BLaER1 treated with 17β-estradiol and CSF1 and Interleukin-3, amounts not matched to agents 10 nM and 100 nM (cell line): ENCODE data around the gene SPOCD1.
A peak's percentile ranks its signal among the peaks of the same experiment; 100 is the strongest.

Experiments used
- H3K27ac ChIP-seq, 11 experiments: shearing (Covaris generic); formaldehyde crosslinking; 2 replicates each; pipeline ENCODE4 v1.8.1; 2022
- H3K27me3 ChIP-seq, 11 experiments: shearing (Covaris generic); formaldehyde crosslinking; 2 replicates each; pipeline ENCODE4 v1.8.1; 2022
- H3K36me3 ChIP-seq, 11 experiments: shearing (Covaris generic); formaldehyde crosslinking; 2 replicates each; pipeline ENCODE4 v1.8.1; 2022
- H3K4me1 ChIP-seq, 10 experiments: shearing (Covaris generic); formaldehyde crosslinking; 2 replicates each; pipeline ENCODE4 v1.8.1; 2022
- H3K4me2 ChIP-seq, 11 experiments: shearing (Covaris generic); formaldehyde crosslinking; 2 replicates each; pipeline ENCODE4 v1.8.1; 2022
- H3K4me3 ChIP-seq, 10 experiments: shearing (Covaris generic); formaldehyde crosslinking; 2 replicates each; pipeline ENCODE4 v1.8.1; 2022
- H3K9ac ChIP-seq, 11 experiments: shearing (Covaris generic); formaldehyde crosslinking; 2 replicates each; pipeline ENCODE4 v1.8.1; 2022
- H3K9me3 ChIP-seq, 11 experiments: shearing (Covaris generic); formaldehyde crosslinking; replicated peaks in 1 of 11; 2 replicates each; pipeline ENCODE4 v1.8.1; 2022
- H4K20me1 ChIP-seq, 11 experiments: shearing (Covaris generic); formaldehyde crosslinking; 2 replicates each; pipeline ENCODE4 v1.8.1; 2022
- Cebpa-rat ChIP-seq, 11 experiments: shearing (Covaris generic); IDR thresholded peaks; 2 replicates each; pipeline ENCODE4 v1.8.1; 2022

SPOCD1 gene

GRCh38 chr1:31778763-31779488 lies 36.9 kb downstream of the SPOCD1 start:
- Histone ChIP-seq H3K9me3 (no peaks in the 10 kb centered on the region), H3K27ac (no peak overlapping the region), H3K36me3 (no peaks in the 10 kb centered on the region), H3K4me1 (peaks cover 21 to 45% (median 41%) of the 10 kb centered on the region in 10 experiments), H3K9ac (no peak overlapping the region), H3K27me3 (peaks cover 30 to 40% (median 37%) of the 10 kb centered on the region in 11 experiments), H4K20me1 (0 out of 22 replicates have a peak, but pooled peaks cover 0 to under 1% (median 0%) of the 10 kb centered on the region in 11 experiments), H3K4me3 (no peak overlapping the region), H3K4me2 (peak overlapping the region in 6 of 11 experiments; percentile 37 to 72 (median 64); a peak in 5 of 22 replicates)
- TF ChIP-seq Cebpa-rat (IDR thresholded peaks at IDR 0.05), result no peak

- no peak for TF ChIP-seq Cebpa-rat (IDR thresholded peaks at IDR 0.05)
- no peak overlapping the region for H3K4me2 ChIP-seq
- H4K20me1 ChIP-seq, result peaks cover 0 to 24% (median 12%) of the 10 kb centered on the region in 11 experiments; a peak in 11 of 22 replicates
- no peak overlapping the region for H3K27ac ChIP-seq
- no peak overlapping the region for H3K9ac ChIP-seq
- H3K4me3 ChIP-seq, result no peak overlapping the region
- no peaks in the 10 kb centered on the region for H3K36me3 ChIP-seq
- no peaks in the 10 kb centered on the region for H3K9me3 ChIP-seq
- peaks cover 54 to 65% (median 61%) of the 10 kb centered on the region in 11 experiments for H3K27me3 ChIP-seq
- H3K4me1 ChIP-seq, result peaks cover 20 to 35% (median 32%) of the 10 kb centered on the region in 10 experiments
These were observed 39.3 kb downstream of the SPOCD1 start for GRCh38 chr1:31776516-31776915.

- no peak for TF ChIP-seq Cebpa-rat (IDR thresholded peaks at IDR 0.05)
- H3K27me3 ChIP-seq, result peaks cover 59 to 69% (median 66%) of the 10 kb centered on the region in 11 experiments
These were observed 39.8 kb downstream of the SPOCD1 start for GRCh38 chr1:31776032-31776431.

DNA sequence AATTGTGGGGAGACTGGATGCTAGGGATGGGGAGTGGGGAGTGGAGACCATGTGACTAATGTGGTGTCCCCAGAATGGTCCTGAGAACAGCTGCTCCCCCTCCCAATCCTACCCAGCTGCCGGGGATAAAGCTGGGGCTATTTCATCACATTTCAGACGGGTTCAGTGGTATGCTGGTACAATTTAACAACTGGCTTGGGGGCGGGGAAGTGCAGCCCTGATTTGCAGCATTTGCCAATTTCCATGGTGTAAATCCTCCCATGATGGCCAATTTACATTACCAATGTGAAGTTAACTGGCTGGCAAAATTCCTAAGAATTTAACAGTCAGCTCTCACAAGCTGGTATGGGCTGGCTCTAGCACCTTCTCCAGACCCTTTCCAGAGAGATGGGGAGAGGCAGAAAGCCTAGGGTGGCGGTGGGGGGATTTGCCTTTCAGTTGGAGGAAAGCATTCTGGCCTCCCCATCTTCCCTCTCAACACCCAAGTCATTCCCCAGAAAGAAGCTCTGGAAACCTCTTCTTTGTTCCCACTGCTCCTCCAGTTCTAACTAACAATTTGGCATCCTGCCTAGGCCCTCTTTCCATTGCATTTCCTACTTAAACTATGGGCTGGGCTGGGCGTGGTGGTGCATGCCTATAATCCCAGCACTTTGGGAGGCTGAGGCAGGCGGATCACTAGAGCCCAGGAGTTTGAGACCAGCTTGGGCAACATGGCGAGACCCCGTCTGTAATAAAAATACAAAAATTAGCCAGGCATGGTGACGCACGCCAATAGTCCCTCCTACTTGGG lies 40.4 kb downstream of the SPOCD1 start:
- Histone ChIP-seq H3K9ac (no peak overlapping the region), H3K27me3 (peaks cover 65 to 76% (median 72%) of the 10 kb centered on the region in 11 experiments), H3K9me3 (no peaks in the 10 kb centered on the region), H3K36me3 (no peaks in the 10 kb centered on the region), H3K4me3 (no peak overlapping the region), H4K20me1 (peaks cover 0 to 33% (median 12%) of the 10 kb centered on the region in 11 experiments; a peak in 11 of 22 replicates), H3K27ac (no peak overlapping the region), H3K4me1 (peaks cover 15 to 28% (median 24%) of the 10 kb centered on the region in 10 experiments), H3K4me2 (no peak overlapping the region)
- TF ChIP-seq Cebpa-rat (IDR thresholded peaks at IDR 0.05), result no peak

More at GRCh38 chr1:31776032-31776431, 39.8 kb downstream of the SPOCD1 start:
- Histone ChIP-seq H3K9me3 (no peaks in the 10 kb centered on the region), H3K27ac (no peak overlapping the region), H3K36me3 (no peaks in the 10 kb centered on the region), H3K4me1 (peaks cover 15 to 30% (median 27%) of the 10 kb centered on the region in 10 experiments), H3K9ac (no peak overlapping the region), H4K20me1 (peaks cover 0 to 27% (median 12%) of the 10 kb centered on the region in 11 experiments; a peak in 11 of 22 replicates), H3K4me2 (no peak overlapping the region), H3K4me3 (no peak overlapping the region)

DNA sequence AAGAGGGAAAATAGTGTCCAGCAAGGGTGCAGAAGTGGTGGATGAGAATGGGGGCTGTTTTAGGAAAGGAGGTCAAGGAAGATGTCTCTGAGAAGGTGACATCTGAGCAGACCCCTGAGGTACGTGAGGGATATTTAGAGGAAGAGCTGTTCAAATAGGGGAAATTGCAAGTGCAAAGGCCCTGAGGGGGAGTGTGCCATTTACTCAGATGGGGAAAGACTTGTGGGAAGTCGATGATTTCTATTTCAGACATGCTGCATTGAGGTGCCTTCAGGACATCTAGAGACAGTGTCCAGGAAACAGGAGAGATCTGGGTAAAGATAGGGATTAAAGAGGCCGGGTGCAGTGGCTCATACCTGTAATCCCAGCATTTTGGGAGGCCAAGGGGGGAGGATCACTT lies 41.3 kb downstream of the SPOCD1 start:
- Histone ChIP-seq H3K4me1 (peaks cover 16 to 24% (median 20%) of the 10 kb centered on the region in 10 experiments), H3K9ac (no peak overlapping the region), H3K9me3 (no peaks in the 10 kb centered on the region), H3K36me3 (no peaks in the 10 kb centered on the region), H3K27me3 (peaks cover 72 to 83% (median 80%) of the 10 kb centered on the region in 11 experiments), H3K4me2 (no peak overlapping the region), H3K27ac (no peak overlapping the region), H3K4me3 (no peak overlapping the region), H4K20me1 (peaks cover 0 to 37% (median 12%) of the 10 kb centered on the region in 11 experiments; a peak in 11 of 22 replicates)
- TF ChIP-seq Cebpa-rat (IDR thresholded peaks at IDR 0.05), result no peak

GRCh38 chr1:31773861-31774260 lies 42.0 kb downstream of the SPOCD1 start:
- peaks cover 0 to 38% (median 12%) of the 10 kb centered on the region in 11 experiments; a peak in 11 of 22 replicates for H4K20me1 ChIP-seq
- H3K4me1 ChIP-seq, result peaks cover 19 to 27% (median 24%) of the 10 kb centered on the region in 10 experiments
- no peak overlapping the region for H3K9ac ChIP-seq
- no peaks in the 10 kb centered on the region for H3K9me3 ChIP-seq
- no peak for TF ChIP-seq Cebpa-rat (IDR thresholded peaks at IDR 0.05)
- H3K27ac ChIP-seq, result no peak overlapping the region
- no peak overlapping the region for H3K4me2 ChIP-seq
- peaks cover 72 to 85% (median 81%) of the 10 kb centered on the region in 11 experiments for H3K27me3 ChIP-seq
- H3K36me3 ChIP-seq, result no peaks in the 10 kb centered on the region
- H3K4me3 ChIP-seq, result no peak overlapping the region

GRCh38 chr1:31772669-31773248 lies 43.1 kb downstream of the SPOCD1 start:
- Histone ChIP-seq H3K27me3 (peaks cover 72 to 89% (median 82%) of the 10 kb centered on the region in 11 experiments), H4K20me1 (peaks cover 0 to 38% (median 12%) of the 10 kb centered on the region in 11 experiments; a peak in 11 of 22 replicates), H3K9me3 (no peaks in the 10 kb centered on the region), H3K27ac (no peak overlapping the region), H3K4me1 (peaks cover 19 to 27% (median 24%) of the 10 kb centered on the region in 10 experiments), H3K9ac (no peak overlapping the region), H3K36me3 (no peaks in the 10 kb centered on the region), H3K4me3 (peak overlapping the region; percentile 0 to 55 (median 21); a peak in 12 of 20 replicates), H3K4me2 (peak overlapping the region; percentile 39 to 84 (median 62))
- TF ChIP-seq Cebpa-rat (IDR thresholded peaks at IDR 0.05), result no peak

DNA sequence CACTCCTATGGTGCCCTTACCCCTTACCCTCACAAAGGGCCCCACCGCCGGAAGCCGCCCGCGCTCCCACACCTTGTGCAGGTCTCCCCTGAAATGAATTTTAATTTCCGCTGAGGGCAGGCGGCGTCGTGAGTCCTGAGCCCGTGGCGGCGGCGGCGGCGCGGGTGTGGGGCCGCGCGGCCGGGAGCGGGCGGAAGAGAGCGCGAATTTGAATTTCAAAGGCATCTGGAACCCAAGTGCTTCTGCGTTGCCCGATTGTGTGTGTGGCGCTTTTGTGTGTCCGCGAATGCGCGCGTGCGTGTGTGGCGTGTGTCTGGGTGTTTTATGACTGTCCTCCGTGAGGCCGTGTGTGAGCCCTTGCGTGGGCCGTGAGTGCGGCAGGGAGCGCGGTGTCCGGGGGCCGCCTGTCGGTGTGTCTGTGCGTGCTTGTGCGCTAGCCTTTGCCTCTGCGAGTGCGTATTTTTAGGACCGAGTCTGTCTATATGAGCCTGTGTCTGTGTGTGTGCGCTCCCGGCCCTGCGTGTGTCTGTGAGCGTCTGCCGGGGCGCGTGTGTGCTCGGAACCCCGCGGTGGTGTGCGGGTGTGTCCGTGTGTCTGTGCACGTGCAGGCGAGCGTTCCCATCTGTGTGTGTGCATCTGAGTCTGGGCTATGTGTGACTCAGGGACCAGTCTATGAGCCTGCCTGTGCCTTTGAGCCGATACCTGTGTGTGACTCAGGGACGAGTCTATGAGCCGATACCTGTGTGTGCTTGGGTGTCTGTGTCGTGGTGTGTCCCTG lies 43.7 kb downstream of the SPOCD1 start:
- H3K4me3 ChIP-seq, result peak overlapping the region; percentile 0 to 55 (median 21); a peak in 13 of 20 replicates
- peak overlapping the region; percentile 39 to 84 (median 62) for H3K4me2 ChIP-seq
- H3K4me1 ChIP-seq, result peaks cover 19 to 27% (median 24%) of the 10 kb centered on the region in 10 experiments
- H4K20me1 ChIP-seq, result peaks cover 0 to 42% (median 12%) of the 10 kb centered on the region in 11 experiments; a peak in 11 of 22 replicates
- no peaks in the 10 kb centered on the region for H3K9me3 ChIP-seq
- peaks cover 72 to 88% (median 77%) of the 10 kb centered on the region in 11 experiments for H3K27me3 ChIP-seq
- H3K9ac ChIP-seq, result peak overlapping the region in 2 of 11 experiments; percentile 17 to 21; a peak in 1 of 22 replicates
- H3K27ac ChIP-seq, result no peak overlapping the region
- no peaks in the 10 kb centered on the region for H3K36me3 ChIP-seq
- TF ChIP-seq Cebpa-rat (IDR thresholded peaks at IDR 0.05), result no peak
